PC-9 (cell line): ENCODE measurements around the gene CUL9. TPM values are rescaled to one million over a fixed set of nuclear protein-coding genes. Genes with fewer than 3 reads are reported as not detected.

Source experiments
- BruUV-seq: library from RNA; stranded (reverse); fragments of 400-500 nt; replicated peaks from 2 replicates; lab custom pipeline; 2021; lab: Mats Ljungman, UMichigan
- CTCF ChIA-PET: fragments of 300-600 bp; sonication (Branson Sonifier 250); formaldehyde crosslinking; loops from one replicate; lab custom pipeline; 2022; ENCODE audit warnings: antibody characterized with exemption; lab: Charles Lee
- POLR2A ChIA-PET: fragments of 300-600 bp; sonication (Branson Sonifier 250); formaldehyde crosslinking; loops from one replicate; lab custom pipeline; 2022; ENCODE audit warnings: antibody characterized with exemption; ENCODE audit not compliant: unreplicated experiment; lab: Charles Lee
- DNase-seq, 2 experiments: peaks; one replicate each; pipeline versions ENCODE4 v3.0.0 to v3.0.0-alpha.2; 2015 to 2022; ENCODE audit warnings: mixed read lengths in 1 of 2
- H2AFZ ChIP-seq: fragments of 200-600 bp; sonication (generic); 2 replicates; pipeline ENCODE4 v1.8.1; 2017; ENCODE audit warnings: antibody characterized with exemption
- H3F3A ChIP-seq: fragments of 200-600 bp; sonication (generic); 2 replicates; pipeline ENCODE4 v1.8.1; 2017; ENCODE audit warnings: antibody characterized with exemption, mild to moderate bottlenecking, low read depth; ENCODE audit not compliant: insufficient read depth
- H3K27ac ChIP-seq: fragments of 200-600 bp; sonication (generic); 2 replicates; pipeline ENCODE4 v1.6.1; 2016; ENCODE audit warnings: mixed run types
- H3K27me3 ChIP-seq: fragments of 200-600 bp; sonication (generic); 2 replicates; pipeline ENCODE4 v1.6.1; 2016; ENCODE audit warnings: low read depth, mixed run types; ENCODE audit not compliant: insufficient read depth
- H3K36me3 ChIP-seq: fragments of 200-600 bp; sonication (generic); 2 replicates; pipeline ENCODE4 v1.6.1; 2016; ENCODE audit warnings: low read depth, mixed run types
- H3K4me1 ChIP-seq: fragments of 200-600 bp; sonication (generic); replicated peaks from 2 replicates; pipeline ENCODE4 v1.6.1; 2016; ENCODE audit warnings: mixed run types; ENCODE audit not compliant: insufficient read depth
- H3K4me2 ChIP-seq: fragments of 200-600 bp; sonication (generic); 2 replicates; pipeline ENCODE4 v1.6.1; 2017; ENCODE audit warnings: mixed run types
- H3K4me3 ChIP-seq: fragments of 200-600 bp; sonication (generic); 2 replicates; pipeline ENCODE4 v1.6.1; 2016; ENCODE audit warnings: mixed run types
- H3K79me2 ChIP-seq: fragments of 200-600 bp; sonication (generic); 2 replicates; pipeline ENCODE4 v1.6.1; 2017; ENCODE audit warnings: low read depth, mixed run types
- H3K9me2 ChIP-seq: fragments of 200-600 bp; sonication (generic); 2 replicates; pipeline ENCODE4 v1.8.1; 2017; ENCODE audit warnings: mild to moderate bottlenecking; ENCODE audit not compliant: insufficient read depth
- H3K9me3 ChIP-seq: fragments of 200-600 bp; sonication (generic); 2 replicates; pipeline ENCODE4 v1.8.1; 2016; ENCODE audit warnings: low read depth; ENCODE audit not compliant: insufficient read depth
- H4K20me1 ChIP-seq: fragments of 200-600 bp; sonication (generic); 2 replicates; pipeline ENCODE4 v1.8.1; 2017; ENCODE audit not compliant: insufficient read depth
- EZH2 ChIP-seq: fragments of 200-600 bp; sonication (generic); IDR thresholded peaks from 2 replicates; pipeline ENCODE4 v1.8.0; 2017; ENCODE audit warnings: antibody characterized with exemption, low read depth
- intact Hi-C: fragments of 100-400 bp; cut with micrococcal nuclease; formaldehyde crosslinking; loops from one replicate; pipeline ENCODE4 v1.10.0; 2022; ENCODE audit not compliant: unreplicated experiment
- total RNA-seq: library from RNA; stranded (reverse); gene quantifications from 2 replicates; pipeline ENCODE4 v1.2.3, GENCODE V29; 2021
- TF ChIP-seq, protein P1 (sequence below): fragments of 200-600 bp; sonication (generic); conservative IDR thresholded peaks from 2 replicates; pipeline ENCODE4 v1.6.1; 2017; ENCODE audit warnings: mixed run types, antibody characterized with exemption, mild to moderate bottlenecking, moderate library complexity

The CUL9 gene
- total RNA-seq, 1 experiment from 2014 or later, result 52.8 TPM

DNA sequence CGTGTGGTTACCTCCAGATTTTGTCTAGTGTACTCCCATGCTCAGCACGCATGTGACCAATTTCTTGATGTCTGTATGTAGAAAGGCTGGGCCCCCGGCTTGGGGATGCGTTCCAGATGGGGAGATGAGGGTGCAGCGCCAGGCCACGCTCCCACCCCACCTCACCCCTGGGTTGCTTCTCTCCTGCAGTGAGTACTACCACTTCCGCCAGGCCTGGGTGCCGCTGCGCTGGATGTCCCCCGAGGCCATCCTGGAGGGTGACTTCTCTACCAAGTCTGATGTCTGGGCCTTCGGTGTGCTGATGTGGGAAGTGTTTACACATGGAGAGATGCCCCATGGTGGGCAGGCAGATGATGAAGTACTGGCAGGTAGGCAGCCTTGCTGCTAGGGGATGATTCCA lies 22.4 kb upstream of the CUL9 start:
- Histone ChIP-seq H2AFZ (no peak overlapping the region), H3K9me3 (no peaks in the 10 kb centered on the region), H3K4me2 (no peak overlapping the region), H3K79me2 (no peaks in the 10 kb centered on the region), H3K36me3 (no peaks in the 10 kb centered on the region), H4K20me1 (no peaks in the 10 kb centered on the region), H3K4me3 (no peak overlapping the region), H3K27ac (no peak overlapping the region), H3K27me3 (no peaks in the 10 kb centered on the region), H3F3A (0 out of 2 replicates have a peak, but pooled peaks cover 3% of the 10 kb centered on the region), H3K4me1 (no peaks in the 10 kb centered on the region), H3K9me2 (no peaks in the 10 kb centered on the region)
- CTCF ChIA-PET, result no interaction called here
- TF ChIP-seq, protein P1, sequence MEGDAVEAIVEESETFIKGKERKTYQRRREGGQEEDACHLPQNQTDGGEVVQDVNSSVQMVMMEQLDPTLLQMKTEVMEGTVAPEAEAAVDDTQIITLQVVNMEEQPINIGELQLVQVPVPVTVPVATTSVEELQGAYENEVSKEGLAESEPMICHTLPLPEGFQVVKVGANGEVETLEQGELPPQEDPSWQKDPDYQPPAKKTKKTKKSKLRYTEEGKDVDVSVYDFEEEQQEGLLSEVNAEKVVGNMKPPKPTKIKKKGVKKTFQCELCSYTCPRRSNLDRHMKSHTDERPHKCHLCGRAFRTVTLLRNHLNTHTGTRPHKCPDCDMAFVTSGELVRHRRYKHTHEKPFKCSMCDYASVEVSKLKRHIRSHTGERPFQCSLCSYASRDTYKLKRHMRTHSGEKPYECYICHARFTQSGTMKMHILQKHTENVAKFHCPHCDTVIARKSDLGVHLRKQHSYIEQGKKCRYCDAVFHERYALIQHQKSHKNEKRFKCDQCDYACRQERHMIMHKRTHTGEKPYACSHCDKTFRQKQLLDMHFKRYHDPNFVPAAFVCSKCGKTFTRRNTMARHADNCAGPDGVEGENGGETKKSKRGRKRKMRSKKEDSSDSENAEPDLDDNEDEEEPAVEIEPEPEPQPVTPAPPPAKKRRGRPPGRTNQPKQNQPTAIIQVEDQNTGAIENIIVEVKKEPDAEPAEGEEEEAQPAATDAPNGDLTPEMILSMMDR, result no peak
- no peak for TF ChIP-seq EZH2
- BruUV-seq, result no TSS peak
- no peak for DNase-seq
- POLR2A ChIA-PET, result no interaction called here
- intact Hi-C loops, result no loop called here

DNA sequence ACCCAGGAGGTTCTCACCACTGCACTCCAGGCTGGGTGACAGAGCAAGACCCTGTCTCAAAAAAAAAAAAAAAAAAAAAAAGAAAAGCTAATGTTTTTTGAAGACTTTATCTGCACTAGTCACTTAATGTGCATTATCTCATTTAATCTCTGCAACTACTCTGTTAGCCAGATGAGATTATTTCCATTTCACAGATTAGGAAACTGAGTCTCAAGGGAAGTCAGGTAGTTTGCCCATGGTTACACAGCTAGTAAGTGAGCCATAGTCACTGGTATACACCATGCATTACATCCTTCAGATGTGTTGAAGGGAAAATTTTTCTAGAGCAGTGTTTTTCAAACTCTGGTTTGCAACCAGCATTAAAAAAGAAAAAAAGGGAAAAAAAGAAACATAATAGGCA lies 18.1 kb upstream of the CUL9 start:
- intact Hi-C loops, result no loop called here
- H3K79me2 ChIP-seq, result no peaks in the 10 kb centered on the region
- no peak for DNase-seq
- H3K27ac ChIP-seq, result no peak overlapping the region
- H2AFZ ChIP-seq, result no peak overlapping the region
- H3K9me2 ChIP-seq, result no peaks in the 10 kb centered on the region
- H3K9me3 ChIP-seq, result no peaks in the 10 kb centered on the region
- H4K20me1 ChIP-seq, result no peaks in the 10 kb centered on the region
- no peak overlapping the region for H3K4me2 ChIP-seq
- H3K36me3 ChIP-seq, result no peaks in the 10 kb centered on the region
- no peaks in the 10 kb centered on the region for H3K27me3 ChIP-seq
- POLR2A ChIA-PET, result no interaction called here
- CTCF ChIA-PET, result interaction anchor here (0.6 to 0.7 kb wide), 3 partner anchors 68 to 138 kb away, joined by 3 to 14 read pairs (median 3); no protein-coding TSS in a partner anchor
- 0 out of 2 replicates have a peak, but pooled peaks cover 3% of the 10 kb centered on the region for H3F3A ChIP-seq
- no peaks in the 10 kb centered on the region for H3K4me1 ChIP-seq
- TF ChIP-seq EZH2, result no peak
- TF ChIP-seq, protein P1, result no peak
- H3K4me3 ChIP-seq, result no peak overlapping the region
- BruUV-seq, result no TSS peak

DNA sequence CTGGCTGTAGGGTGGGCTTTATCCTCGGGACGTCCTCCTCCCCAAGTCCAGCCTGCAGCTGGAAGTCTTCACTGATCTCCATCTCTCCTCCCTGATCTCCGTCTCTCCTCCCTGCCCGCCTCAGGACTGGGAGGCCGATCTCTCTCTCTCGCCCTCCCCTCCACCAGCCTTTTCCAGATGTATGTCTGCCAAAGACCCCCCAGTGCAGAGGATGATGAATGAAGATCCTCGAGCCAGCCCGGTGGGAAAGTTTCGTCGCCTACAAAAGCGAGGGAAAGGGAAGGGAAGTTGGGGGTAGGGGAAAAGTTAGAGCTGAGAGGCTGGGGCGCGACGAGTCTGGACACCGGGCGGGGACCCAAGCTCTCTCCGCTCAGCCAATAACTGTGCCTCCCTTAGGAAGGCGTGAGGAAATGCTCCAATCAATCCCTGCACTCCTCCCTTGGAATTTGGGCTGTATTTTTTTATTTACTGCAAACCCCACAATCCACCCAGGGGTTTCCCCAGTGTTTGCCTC lies 11.5 kb upstream of the CUL9 start:
- Histone ChIP-seq H3K4me3 (peak overlapping the region; percentile 93), H3K36me3 (0 out of 2 replicates have a peak, but pooled peaks cover 5% of the 10 kb centered on the region), H3K9me3 (no peaks in the 10 kb centered on the region), H4K20me1 (peaks cover 9% of the 10 kb centered on the region; the same call in 1 of the 2 replicates), H3F3A (peaks cover 29% of the 10 kb centered on the region), H3K4me2 (peak overlapping the region; percentile 96), H3K79me2 (peaks cover 30% of the 10 kb centered on the region), H3K4me1 (peaks cover 26% of the 10 kb centered on the region), H3K27ac (peak overlapping the region; percentile 72), H3K9me2 (no peaks in the 10 kb centered on the region), H2AFZ (peak overlapping the region; percentile 94), H3K27me3 (no peaks in the 10 kb centered on the region)
- POLR2A ChIA-PET, result interaction anchor here (0.5 to 1.0 kb wide), 8 partner anchors 30 to 1125 kb away, joined by 3 to 8 read pairs (median 4); partner anchors contain the start of gene CUL7
- CTCF ChIA-PET, result interaction anchor here (0.7 to 1.0 kb wide), 3 partner anchors 12 to 116 kb away, joined by 3 to 5 read pairs (median 3); partner anchors contain the start of genes CUL9 and DNPH1
- DNase-seq, result no peak
- intact Hi-C loops, result loop anchor here (2.0 to 10.0 kb wide), 5 partner anchors 112 to 457 kb away; partner anchors contain the start of genes CNPY3, GTPBP2, KLC4 and MRPL2
- TF ChIP-seq, protein P1, result no peak
- BruUV-seq, result TSS peak; percentile 69
